Measurements from ENCODE around the gene MED17.

Gene MED17

DNA sequence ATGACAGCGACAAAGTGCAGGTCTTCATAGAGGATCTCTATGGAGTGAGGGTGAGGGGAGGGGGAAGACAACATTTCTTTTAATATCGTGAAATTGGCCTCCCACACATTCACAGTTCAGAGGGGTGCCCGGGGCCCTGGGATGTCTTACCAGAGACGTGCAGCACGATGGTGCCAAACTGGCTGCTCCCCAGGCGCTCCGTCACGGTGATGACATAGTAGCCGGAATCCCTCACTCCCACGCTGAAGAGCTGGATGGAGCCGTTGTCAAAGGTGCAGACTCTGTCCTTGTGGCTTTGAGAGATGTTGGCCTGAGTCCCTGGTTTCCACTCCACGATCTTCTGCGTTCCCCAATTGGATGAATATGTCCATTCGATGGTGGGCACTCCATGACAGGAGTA lies 36.8 kb downstream of the MED17 start:
- ChIA-PET CTCF (no interaction called here), POLR2A (no interaction called here)
- no peak for DNase-seq (ENCODE audit: extremely low spot score)
- TF ChIP-seq, protein P1, sequence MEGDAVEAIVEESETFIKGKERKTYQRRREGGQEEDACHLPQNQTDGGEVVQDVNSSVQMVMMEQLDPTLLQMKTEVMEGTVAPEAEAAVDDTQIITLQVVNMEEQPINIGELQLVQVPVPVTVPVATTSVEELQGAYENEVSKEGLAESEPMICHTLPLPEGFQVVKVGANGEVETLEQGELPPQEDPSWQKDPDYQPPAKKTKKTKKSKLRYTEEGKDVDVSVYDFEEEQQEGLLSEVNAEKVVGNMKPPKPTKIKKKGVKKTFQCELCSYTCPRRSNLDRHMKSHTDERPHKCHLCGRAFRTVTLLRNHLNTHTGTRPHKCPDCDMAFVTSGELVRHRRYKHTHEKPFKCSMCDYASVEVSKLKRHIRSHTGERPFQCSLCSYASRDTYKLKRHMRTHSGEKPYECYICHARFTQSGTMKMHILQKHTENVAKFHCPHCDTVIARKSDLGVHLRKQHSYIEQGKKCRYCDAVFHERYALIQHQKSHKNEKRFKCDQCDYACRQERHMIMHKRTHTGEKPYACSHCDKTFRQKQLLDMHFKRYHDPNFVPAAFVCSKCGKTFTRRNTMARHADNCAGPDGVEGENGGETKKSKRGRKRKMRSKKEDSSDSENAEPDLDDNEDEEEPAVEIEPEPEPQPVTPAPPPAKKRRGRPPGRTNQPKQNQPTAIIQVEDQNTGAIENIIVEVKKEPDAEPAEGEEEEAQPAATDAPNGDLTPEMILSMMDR (IDR thresholded peaks at IDR 0.05; ENCODE audit: control extremely low read depth, extremely low read depth, low read depth, missing control alignments) = no peak

DNA sequence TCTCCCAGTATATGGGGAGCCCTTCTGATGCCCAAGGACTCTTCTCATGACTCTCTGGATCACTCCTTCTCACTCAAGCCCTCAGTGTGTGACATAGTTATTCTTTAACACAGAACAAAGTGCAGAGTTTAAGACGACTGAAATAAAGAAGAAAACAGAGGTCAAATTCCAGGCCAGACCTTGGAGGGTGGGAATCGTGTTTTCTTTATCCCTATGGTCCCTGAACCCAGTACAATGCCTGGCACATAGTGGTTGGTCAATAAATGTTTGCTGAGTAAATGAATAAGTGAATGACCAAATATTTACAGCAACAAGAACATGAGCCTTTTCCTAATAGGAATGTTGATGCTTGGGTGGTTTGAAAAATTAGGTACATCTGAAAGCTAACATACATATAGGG lies 37.5 kb downstream of the MED17 start:
- POLR2A ChIA-PET = no interaction called here
- no peak for DNase-seq (ENCODE audit: extremely low spot score)
- TF ChIP-seq, protein P1 (IDR thresholded peaks at IDR 0.05; ENCODE audit: control extremely low read depth, extremely low read depth, low read depth, missing control alignments) = no peak
- CTCF ChIA-PET = no interaction called here

DNA sequence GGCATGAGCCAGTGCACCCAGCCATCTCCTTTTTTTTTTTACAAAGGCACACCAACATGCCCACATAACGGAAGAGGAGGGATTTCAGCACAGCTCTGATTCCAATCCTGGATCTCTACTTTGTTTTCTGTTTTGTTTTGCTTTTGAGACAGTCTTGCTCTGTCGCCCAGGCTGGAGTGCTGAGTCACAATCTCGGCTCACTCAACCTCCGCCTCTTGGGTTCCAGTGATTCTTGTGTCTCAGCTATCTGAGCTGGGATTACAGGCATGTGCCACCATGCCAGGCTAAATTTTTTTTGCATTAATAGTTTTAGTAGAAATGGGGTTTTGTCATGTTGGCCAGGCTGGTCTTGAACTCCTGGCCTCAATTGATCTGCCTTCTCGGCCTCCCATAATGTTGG lies 38.3 kb downstream of the MED17 start:
- TF ChIP-seq, protein P1 (IDR thresholded peaks at IDR 0.05; ENCODE audit: control extremely low read depth, extremely low read depth, low read depth, missing control alignments) = no peak
- DNase-seq (ENCODE audit: extremely low spot score) = no peak
- ChIA-PET POLR2A (no interaction called here), CTCF (no interaction called here)

DNA sequence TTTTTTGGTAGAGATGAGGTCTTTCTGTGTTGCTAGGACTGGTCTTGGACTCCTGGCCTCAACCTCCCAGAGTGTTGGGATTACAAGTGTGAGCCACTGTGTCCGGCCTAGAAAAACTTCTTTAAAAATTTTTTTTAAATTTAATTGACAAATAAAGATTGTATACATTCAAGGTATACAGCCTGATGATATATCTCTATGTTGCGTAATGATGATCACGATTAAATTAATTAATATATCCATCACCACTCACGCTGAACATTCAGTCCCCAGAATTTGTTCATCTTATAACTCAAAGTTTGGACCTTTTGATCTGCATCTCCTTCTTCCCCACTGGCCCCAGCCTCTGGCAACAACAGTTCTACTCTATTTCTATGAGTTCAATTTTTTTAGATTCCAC lies 39.1 kb downstream of the MED17 start:
- POLR2A ChIA-PET = no interaction called here
- CTCF ChIA-PET = no interaction called here
- TF ChIP-seq, protein P1 (IDR thresholded peaks at IDR 0.05; ENCODE audit: control extremely low read depth, extremely low read depth, low read depth, missing control alignments) = no peak
- no peak for DNase-seq (ENCODE audit: extremely low spot score)

DNA sequence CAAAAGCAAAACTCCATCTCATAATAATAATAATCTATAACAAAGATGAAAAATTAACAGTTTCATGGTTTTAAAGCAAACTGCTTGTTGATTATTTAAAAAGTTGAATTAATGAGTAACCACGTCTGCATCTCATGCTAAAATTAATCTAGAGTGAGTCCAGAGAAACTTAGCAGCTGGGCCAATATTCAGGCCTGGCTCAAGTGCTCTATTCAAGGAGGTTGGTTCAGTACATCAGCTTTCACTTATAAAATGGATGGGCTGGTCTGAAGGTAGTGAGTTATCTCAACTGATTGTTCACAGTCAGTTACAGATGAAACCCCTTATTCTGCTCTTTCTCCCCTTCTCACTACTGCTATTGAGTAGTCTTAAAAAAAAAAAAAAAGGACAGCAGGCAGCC lies 43.3 kb downstream of the MED17 start:
- TF ChIP-seq, protein P1 (IDR thresholded peaks at IDR 0.05; ENCODE audit: control extremely low read depth, extremely low read depth, low read depth, missing control alignments) = no peak
- ChIA-PET POLR2A (no interaction called here), CTCF (interaction anchor here (1.2 kb wide), 1 partner anchor 9 kb away, joined by 4 read pairs; no protein-coding TSS in a partner anchor)
- DNase-seq (ENCODE audit: extremely low spot score) = no peak

DNA sequence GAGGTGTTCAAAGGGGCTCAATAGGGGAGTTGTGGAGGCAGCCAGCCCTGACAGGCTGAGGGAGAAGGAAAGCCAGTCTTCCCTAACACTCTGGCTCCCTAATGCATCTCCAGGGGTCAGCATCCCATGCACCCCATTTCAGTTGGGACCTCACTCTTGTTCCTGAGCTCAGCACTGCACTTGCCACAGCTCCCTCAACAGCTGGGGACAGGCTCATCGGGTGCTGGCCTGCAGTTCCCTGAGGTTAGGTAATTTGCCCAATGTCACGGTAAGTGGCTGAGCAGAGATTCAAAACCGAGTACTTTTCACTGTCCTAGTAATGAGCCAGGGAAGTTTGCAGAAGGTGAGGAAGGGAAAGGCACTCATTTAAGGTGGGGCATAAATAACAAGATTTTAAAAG lies 45.5 kb downstream of the MED17 start:
- POLR2A ChIA-PET = no interaction called here
- TF ChIP-seq, protein P1 (IDR thresholded peaks at IDR 0.05; ENCODE audit: control extremely low read depth, extremely low read depth, low read depth, missing control alignments) = no peak

More for the DNA sequence above, 45.5 kb downstream of the MED17 start:
- CTCF ChIA-PET = no interaction called here
- DNase-seq (ENCODE audit: extremely low spot score) = no peak

Measured in GM10248 (cell line).